H9 (cell line): ENCODE data around the gene ATXN7L3B. TPM values are rescaled to one million over a fixed set of nuclear protein-coding genes. Genes with fewer than 3 reads are reported as not detected.

ENCODE experiments used
- DNase-seq: peaks from one replicate; pipeline ENCODE4 v3.0.0-alpha.2; 2017
- H2AFZ ChIP-seq: one replicate; pipeline ENCODE4 v1.6.1; 2013; ENCODE audit warnings: mild to moderate bottlenecking, low read length, control low read depth, moderate library complexity
- H2AK5ac ChIP-seq: 2 replicates; pipeline ENCODE4 v1.6.1; 2013; ENCODE audit warnings: low read length, control low read depth, mixed read lengths; ENCODE audit not compliant: insufficient read length
- H2BK120ac ChIP-seq: one replicate; pipeline ENCODE4 v1.6.1; 2013; ENCODE audit warnings: low read depth, mild to moderate bottlenecking, low read length, control low read depth, inconsistent platforms; ENCODE audit not compliant: poor library complexity, severe bottlenecking
- H2BK12ac ChIP-seq: 2 replicates; pipeline ENCODE4 v1.6.1; 2013; ENCODE audit warnings: low read length, control low read depth, mixed read lengths, low read depth; ENCODE audit not compliant: insufficient read length
- H2BK15ac ChIP-seq: 2 replicates; pipeline ENCODE4 v1.6.1; 2013; ENCODE audit warnings: low read depth, low read length, control low read depth
- H2BK20ac ChIP-seq: one replicate; pipeline ENCODE4 v1.6.1; 2013; ENCODE audit warnings: low read depth, mild to moderate bottlenecking, low read length, control low read depth, inconsistent platforms; ENCODE audit not compliant: poor library complexity, severe bottlenecking
- H2BK5ac ChIP-seq: 2 replicates; pipeline ENCODE4 v1.6.1; 2013; ENCODE audit warnings: low read length, control low read depth, mixed read lengths; ENCODE audit not compliant: insufficient read length
- H3K14ac ChIP-seq: 2 replicates; pipeline ENCODE4 v1.6.1; 2013; ENCODE audit warnings: low read length, control low read depth; ENCODE audit not compliant: insufficient read depth
- H3K18ac ChIP-seq: 2 replicates; pipeline ENCODE4 v1.6.1; 2013; ENCODE audit warnings: low read depth, mild to moderate bottlenecking, mixed read lengths, low read length, control low read depth; ENCODE audit not compliant: insufficient read length
- H3K23ac ChIP-seq: 2 replicates; pipeline ENCODE4 v1.6.1; 2013; ENCODE audit warnings: low read length, control low read depth, mixed read lengths, low read depth; ENCODE audit not compliant: insufficient read length
- H3K23me2 ChIP-seq: 2 replicates; pipeline ENCODE4 v1.6.1; 2013; ENCODE audit warnings: low read depth, mild to moderate bottlenecking, mixed read lengths, low read length, control low read depth; ENCODE audit not compliant: insufficient read length, poor library complexity, severe bottlenecking
- H3K27ac ChIP-seq: 2 replicates; pipeline ENCODE4 v1.5.1; 2013; ENCODE audit warnings: low read length, control low read depth, mixed read lengths, low read depth; ENCODE audit not compliant: insufficient read length
- H3K27me3 ChIP-seq: 2 replicates; pipeline ENCODE4 v1.6.1; 2013; ENCODE audit warnings: low read length, control low read depth, inconsistent platforms; ENCODE audit not compliant: insufficient read depth
- H3K4ac ChIP-seq: 2 replicates; pipeline ENCODE4 v1.6.1; 2013; ENCODE audit warnings: low read depth, mild to moderate bottlenecking, control low read depth, inconsistent platforms, low read length, moderate library complexity
- H3K4me1 ChIP-seq: 2 replicates; pipeline ENCODE4 v1.6.1; 2013; ENCODE audit warnings: low read length, control low read depth, inconsistent platforms; ENCODE audit not compliant: insufficient read depth
- H3K4me2 ChIP-seq: 2 replicates; pipeline ENCODE4 v1.6.1; 2013; ENCODE audit warnings: low read length, control low read depth, mixed read lengths; ENCODE audit not compliant: insufficient read length, insufficient read depth
- H3K56ac ChIP-seq: 2 replicates; pipeline ENCODE4 v1.6.1; 2013; ENCODE audit warnings: low read depth, mild to moderate bottlenecking, mixed read lengths, low read length, control low read depth; ENCODE audit not compliant: insufficient read length
- H3K79me1 ChIP-seq: 2 replicates; pipeline ENCODE4 v1.6.1; 2013; ENCODE audit warnings: low read depth, mild to moderate bottlenecking, moderate library complexity, low read length, control low read depth, inconsistent platforms; ENCODE audit not compliant: insufficient read depth, poor library complexity, severe bottlenecking
- H3K79me2 ChIP-seq: 2 replicates; pipeline ENCODE4 v1.6.1; 2013; ENCODE audit warnings: low read length, control low read depth, inconsistent platforms; ENCODE audit not compliant: insufficient read depth
- H3K9ac ChIP-seq: 2 replicates; pipeline ENCODE4 v1.6.1; 2013; ENCODE audit warnings: low read length, control low read depth, mixed read lengths; ENCODE audit not compliant: insufficient read length; ENCODE audit errors: extremely low read depth
- H3K9me3 ChIP-seq: one replicate; pipeline ENCODE4 v1.6.1; 2013; ENCODE audit warnings: low read depth, low read length, inconsistent platforms; ENCODE audit not compliant: control insufficient read depth
- H3T11ph ChIP-seq: one replicate; pipeline ENCODE4 v1.6.1; 2013; ENCODE audit warnings: mild to moderate bottlenecking, low read length, control low read depth, inconsistent platforms
- H4K20me1 ChIP-seq: one replicate; pipeline ENCODE4 v1.6.1; 2013; ENCODE audit not compliant: control insufficient read depth, insufficient read length, insufficient read depth
- H4K5ac ChIP-seq: 2 replicates; pipeline ENCODE4 v1.6.1; 2013; ENCODE audit warnings: low read depth, mild to moderate bottlenecking, mixed read lengths, low read length, control low read depth; ENCODE audit not compliant: insufficient read length
- H4K8ac ChIP-seq: replicated peaks from 2 replicates; pipeline ENCODE4 v1.6.1; 2013; ENCODE audit warnings: low read length, control low read depth, mixed read lengths, low read depth; ENCODE audit not compliant: insufficient read length
- H4K91ac ChIP-seq: 2 replicates; pipeline ENCODE4 v1.6.1; 2013; ENCODE audit warnings: low read depth, mild to moderate bottlenecking, moderate library complexity, mixed read lengths, low read length, control low read depth; ENCODE audit not compliant: insufficient read length
- H3K27ac Mint-ChIP-seq, 3 experiments: 2 replicates in 2 of 3; 3 replicates in 1 of 3; pipeline ENCODE4 v1.8.0; 2020 to 2021; ENCODE audit warnings: mixed read lengths in 3 of 3, mild to moderate bottlenecking in 1 of 3, moderate library complexity in 1 of 3
- H3K27me3 Mint-ChIP-seq: 2 replicates; pipeline ENCODE4 v1.8.0; 2021; ENCODE audit warnings: low read depth, mild to moderate bottlenecking, moderate library complexity, mixed read lengths
- H3K36me3 Mint-ChIP-seq, 3 experiments: 2 replicates in 2 of 3; 3 replicates in 1 of 3; pipeline ENCODE4 v1.8.0; 2020 to 2021; ENCODE audit warnings: low read depth in 3 of 3, mixed read lengths in 3 of 3; ENCODE audit not compliant: insufficient read depth in 1 of 3
- H3K4me1 Mint-ChIP-seq, 2 experiments: 2 replicates each; pipeline ENCODE4 v1.8.0; 2020; ENCODE audit warnings: mixed read lengths in 2 of 2
- H3K4me3 Mint-ChIP-seq, 2 experiments: 2 replicates in 1 of 2; 3 replicates in 1 of 2; pipeline ENCODE4 v1.8.0; 2020 to 2021; ENCODE audit warnings: mild to moderate bottlenecking in 2 of 2, mixed read lengths in 2 of 2, moderate library complexity in 1 of 2
- H3K9me3 Mint-ChIP-seq, 2 experiments: 2 replicates in 1 of 2; 3 replicates in 1 of 2; pipeline ENCODE4 v1.8.0; 2020; ENCODE audit warnings: mild to moderate bottlenecking in 2 of 2, mixed read lengths in 2 of 2, moderate library complexity in 1 of 2
- WGBS: extraction: QIAGEN DNeasy Blood & Tissue Kit; methylation state at CpG from one replicate; pipeline ENCODE4 v1.1.7; 2013; ENCODE audit warnings: missing lambda C conversion rate, low lambda C conversion rate, mixed read lengths; ENCODE audit not compliant: insufficient read length; ENCODE audit errors: extremely low coverage; 5-methylcytosine and 5-hydroxymethylcytosine counted together
- total RNA-seq: library from RNA; stranded (reverse); gene quantifications from 2 replicates; pipeline ENCODE4 v1.2.1, GENCODE V29; 2021
- TF ChIP-seq, protein P1 (sequence below): fragments of 200-600 bp; sonication (generic); conservative IDR thresholded peaks from 3 replicates; pipeline ENCODE4 v1.8.0; 2021; ENCODE audit warnings: antibody characterized with exemption, mild to moderate bottlenecking

The ATXN7L3B gene
- total RNA-seq, 1 experiment from 2014 or later: 35.3 TPM

DNA sequence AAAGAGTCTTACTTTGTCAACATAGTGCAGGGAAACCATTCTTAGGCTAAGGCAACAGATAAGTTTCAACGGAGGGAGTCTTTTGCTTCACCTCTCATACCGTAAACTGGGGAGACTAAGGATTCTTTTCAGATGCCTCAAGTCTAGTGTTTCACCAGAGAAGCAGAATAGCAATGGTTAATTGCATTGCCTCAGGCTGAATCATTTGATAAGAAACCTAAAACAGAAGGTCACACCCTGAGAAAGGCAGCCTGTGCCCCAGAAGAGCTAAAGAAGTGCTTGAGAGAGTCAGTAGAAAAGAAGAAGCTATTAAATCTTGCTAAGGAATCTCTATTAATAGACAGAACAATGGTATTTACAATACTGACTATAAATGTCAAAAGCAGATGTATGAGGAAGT lies 21.8 kb upstream of the ATXN7L3B start:
- DNase-seq: no peak
- Histone ChIP-seq H3K27me3 (no peaks in the 10 kb centered on the region), H2BK5ac (no peak overlapping the region), H3K9me3 (no peaks in the 10 kb centered on the region), H2BK120ac (no peak overlapping the region), H4K5ac (no peak overlapping the region), H4K20me1 (no peaks in the 10 kb centered on the region), H4K8ac (no peak overlapping the region), H3K27ac (no peak overlapping the region), H4K91ac (no peak overlapping the region), H3K14ac (no peak overlapping the region), H3K4me2 (no peak overlapping the region), H3K4me1 (no peaks in the 10 kb centered on the region), H2BK12ac (no peak overlapping the region), H2BK20ac (no peak overlapping the region), H3K79me1 (no peaks in the 10 kb centered on the region), H3K56ac (no peak overlapping the region), H3K23ac (no peak overlapping the region), H3K79me2 (no peaks in the 10 kb centered on the region), H3T11ph (no peak overlapping the region), H3K9ac (no peak overlapping the region), H2AK5ac (no peak overlapping the region), H2BK15ac (no peak overlapping the region), H3K4ac (no peak overlapping the region), H3K23me2 (no peaks in the 10 kb centered on the region), H3K18ac (no peak overlapping the region), H2AFZ (no peak overlapping the region)
- Mint-ChIP-seq H3K4me1 (no peaks in the 10 kb centered on the region), H3K27me3 (no peaks in the 10 kb centered on the region), H3K9me3 (no peaks in the 10 kb centered on the region), H3K36me3 (no peaks in the 10 kb centered on the region), H3K4me3 (no peak overlapping the region), H3K27ac (no peak overlapping the region)
- WGBS: no CpG with 5 or more reads among the region's 2 CpGs
- TF ChIP-seq, protein P1, sequence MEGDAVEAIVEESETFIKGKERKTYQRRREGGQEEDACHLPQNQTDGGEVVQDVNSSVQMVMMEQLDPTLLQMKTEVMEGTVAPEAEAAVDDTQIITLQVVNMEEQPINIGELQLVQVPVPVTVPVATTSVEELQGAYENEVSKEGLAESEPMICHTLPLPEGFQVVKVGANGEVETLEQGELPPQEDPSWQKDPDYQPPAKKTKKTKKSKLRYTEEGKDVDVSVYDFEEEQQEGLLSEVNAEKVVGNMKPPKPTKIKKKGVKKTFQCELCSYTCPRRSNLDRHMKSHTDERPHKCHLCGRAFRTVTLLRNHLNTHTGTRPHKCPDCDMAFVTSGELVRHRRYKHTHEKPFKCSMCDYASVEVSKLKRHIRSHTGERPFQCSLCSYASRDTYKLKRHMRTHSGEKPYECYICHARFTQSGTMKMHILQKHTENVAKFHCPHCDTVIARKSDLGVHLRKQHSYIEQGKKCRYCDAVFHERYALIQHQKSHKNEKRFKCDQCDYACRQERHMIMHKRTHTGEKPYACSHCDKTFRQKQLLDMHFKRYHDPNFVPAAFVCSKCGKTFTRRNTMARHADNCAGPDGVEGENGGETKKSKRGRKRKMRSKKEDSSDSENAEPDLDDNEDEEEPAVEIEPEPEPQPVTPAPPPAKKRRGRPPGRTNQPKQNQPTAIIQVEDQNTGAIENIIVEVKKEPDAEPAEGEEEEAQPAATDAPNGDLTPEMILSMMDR: no peak
